Fibroblast of lung (primary cell): ENCODE results near the gene EFNB3.

ENCODE experiments used
- EZH2 ChIP-seq: IDR thresholded peaks from 2 replicates; pipeline ENCODE4 v1.5.1; 2012; ENCODE audit warnings: low read length, control low read depth, mild to moderate bottlenecking; ENCODE audit errors: missing control alignments
- TF ChIP-seq, protein P1 (sequence below), 2 donors: IDR thresholded peaks in 1 of 2; conservative IDR thresholded peaks in 1 of 2; 1 replicate in 1 of 2; 2 replicates in 1 of 2; pipeline ENCODE4 v1.5.1; 2011 to 2012; ENCODE audit warnings: low read length in 2 of 2, control low read depth in 1 of 2, inconsistent platforms in 1 of 2, low read depth in 1 of 2, mild to moderate bottlenecking in 1 of 2

DNA sequence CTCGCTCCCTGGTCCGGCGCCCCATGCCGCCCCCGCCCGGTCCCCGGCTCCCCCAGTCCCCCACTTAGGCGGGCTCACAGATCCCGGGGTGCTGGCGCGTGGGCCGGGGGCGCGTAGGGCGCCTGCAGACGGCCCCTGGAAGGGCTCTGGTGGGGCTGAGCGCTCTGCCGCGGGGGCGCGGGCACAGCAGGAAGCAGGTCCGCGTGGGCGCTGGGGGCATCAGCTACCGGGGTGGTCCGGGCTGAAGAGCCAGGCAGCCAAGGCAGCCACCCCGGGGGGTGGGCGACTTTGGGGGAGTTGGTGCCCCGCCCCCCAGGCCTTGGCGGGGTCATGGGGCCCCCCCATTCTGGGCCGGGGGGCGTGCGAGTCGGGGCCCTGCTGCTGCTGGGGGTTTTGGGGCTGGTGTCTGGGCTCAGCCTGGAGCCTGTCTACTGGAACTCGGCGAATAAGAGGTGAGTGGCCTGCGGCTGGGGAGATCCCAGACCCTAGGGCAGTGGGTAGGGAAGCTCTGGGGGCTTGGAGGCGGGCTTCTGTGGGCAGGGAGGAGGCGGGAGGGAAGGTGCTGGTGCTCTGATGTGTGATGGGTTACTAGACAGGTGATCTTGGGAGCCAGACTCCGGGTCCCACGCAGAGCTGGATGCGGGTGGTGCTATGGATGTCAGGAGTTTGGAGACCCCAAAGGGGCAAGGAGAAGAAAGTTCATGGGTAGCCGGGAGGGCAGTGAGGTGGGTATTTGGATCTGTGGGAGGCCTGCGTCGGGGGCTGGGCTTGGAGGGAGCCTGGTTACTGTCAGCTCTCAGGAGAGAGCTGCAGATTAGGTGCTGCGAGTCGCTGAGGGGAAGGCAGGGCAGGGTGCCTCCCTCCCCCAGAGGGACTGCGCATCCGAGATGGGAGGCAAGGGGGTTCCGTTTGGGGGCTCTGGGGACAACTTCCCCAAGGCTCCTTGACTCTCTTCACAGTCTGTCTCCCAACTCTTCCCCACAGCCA is 560 bp downstream of the EFNB3 start:
- TF ChIP-seq, protein P1, sequence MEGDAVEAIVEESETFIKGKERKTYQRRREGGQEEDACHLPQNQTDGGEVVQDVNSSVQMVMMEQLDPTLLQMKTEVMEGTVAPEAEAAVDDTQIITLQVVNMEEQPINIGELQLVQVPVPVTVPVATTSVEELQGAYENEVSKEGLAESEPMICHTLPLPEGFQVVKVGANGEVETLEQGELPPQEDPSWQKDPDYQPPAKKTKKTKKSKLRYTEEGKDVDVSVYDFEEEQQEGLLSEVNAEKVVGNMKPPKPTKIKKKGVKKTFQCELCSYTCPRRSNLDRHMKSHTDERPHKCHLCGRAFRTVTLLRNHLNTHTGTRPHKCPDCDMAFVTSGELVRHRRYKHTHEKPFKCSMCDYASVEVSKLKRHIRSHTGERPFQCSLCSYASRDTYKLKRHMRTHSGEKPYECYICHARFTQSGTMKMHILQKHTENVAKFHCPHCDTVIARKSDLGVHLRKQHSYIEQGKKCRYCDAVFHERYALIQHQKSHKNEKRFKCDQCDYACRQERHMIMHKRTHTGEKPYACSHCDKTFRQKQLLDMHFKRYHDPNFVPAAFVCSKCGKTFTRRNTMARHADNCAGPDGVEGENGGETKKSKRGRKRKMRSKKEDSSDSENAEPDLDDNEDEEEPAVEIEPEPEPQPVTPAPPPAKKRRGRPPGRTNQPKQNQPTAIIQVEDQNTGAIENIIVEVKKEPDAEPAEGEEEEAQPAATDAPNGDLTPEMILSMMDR (conservative IDR thresholded peaks at IDR 0.05 in 1 of 2, IDR thresholded peaks at IDR 0.05 in 1 of 2; ENCODE audit: low read depth in 1 of 2, low read length in 2 of 2): no peak
- TF ChIP-seq EZH2: peak; percentile 92
